D721Med (cell line): ENCODE measurements around the gene NUCKS1.

ENCODE experiments used
- DNase-seq: peaks from one replicate; pipeline ENCODE4 v3.0.0; 2011; ENCODE audit warnings: low spot score; ENCODE audit not compliant: insufficient read length
- FAIRE-seq: peaks from 2 replicates; lab custom pipeline; 2011; peaks lifted over from hg19 to GRCh38; lab: Jason Lieb, UNC
- TF ChIP-seq, protein P1 (sequence below): IDR thresholded peaks from 2 replicates; pipeline ENCODE4 v1.5.1; 2012; ENCODE audit warnings: mild to moderate bottlenecking, control low read depth; ENCODE audit not compliant: insufficient read depth; ENCODE audit errors: missing control alignments

Gene NUCKS1

DNA sequence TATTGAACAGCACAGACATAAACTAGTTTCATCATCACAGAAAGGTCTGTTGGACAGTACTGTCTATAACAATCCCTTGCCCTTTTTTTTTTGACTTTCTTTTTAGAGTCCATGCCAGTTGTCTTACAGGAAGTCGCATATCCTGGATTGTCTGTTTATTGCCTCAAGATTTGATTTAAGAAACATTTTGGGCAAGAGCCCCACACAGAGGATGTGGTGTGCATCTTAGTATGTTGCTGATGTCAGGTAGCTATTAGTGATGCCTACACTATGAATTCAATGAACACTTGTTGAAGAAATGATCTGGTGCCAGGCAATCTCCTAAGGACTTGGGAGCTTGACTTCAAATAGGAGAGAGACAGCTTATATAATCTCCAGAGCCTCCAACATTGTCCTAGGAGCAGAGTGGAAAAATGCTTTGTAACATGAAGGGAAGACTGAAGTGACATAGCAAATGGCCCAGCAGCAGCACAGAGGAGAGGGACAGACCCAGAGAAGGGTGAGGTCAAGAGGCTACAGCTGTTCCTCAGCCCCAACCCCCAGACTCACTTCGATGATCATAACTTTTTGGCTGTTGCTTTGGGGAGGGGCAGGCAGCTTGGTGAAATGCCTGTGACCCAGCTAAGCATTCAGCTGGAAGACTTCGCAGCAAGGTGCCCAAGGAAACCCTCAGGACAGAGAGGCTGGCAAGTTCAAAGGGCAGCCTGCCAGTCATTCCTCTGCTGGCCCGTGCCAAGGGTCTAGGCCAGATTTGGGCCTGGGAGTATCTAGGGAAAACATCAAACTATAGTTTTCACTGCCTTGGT lies 32.8 kb upstream of the NUCKS1 start:
- TF ChIP-seq, protein P1, sequence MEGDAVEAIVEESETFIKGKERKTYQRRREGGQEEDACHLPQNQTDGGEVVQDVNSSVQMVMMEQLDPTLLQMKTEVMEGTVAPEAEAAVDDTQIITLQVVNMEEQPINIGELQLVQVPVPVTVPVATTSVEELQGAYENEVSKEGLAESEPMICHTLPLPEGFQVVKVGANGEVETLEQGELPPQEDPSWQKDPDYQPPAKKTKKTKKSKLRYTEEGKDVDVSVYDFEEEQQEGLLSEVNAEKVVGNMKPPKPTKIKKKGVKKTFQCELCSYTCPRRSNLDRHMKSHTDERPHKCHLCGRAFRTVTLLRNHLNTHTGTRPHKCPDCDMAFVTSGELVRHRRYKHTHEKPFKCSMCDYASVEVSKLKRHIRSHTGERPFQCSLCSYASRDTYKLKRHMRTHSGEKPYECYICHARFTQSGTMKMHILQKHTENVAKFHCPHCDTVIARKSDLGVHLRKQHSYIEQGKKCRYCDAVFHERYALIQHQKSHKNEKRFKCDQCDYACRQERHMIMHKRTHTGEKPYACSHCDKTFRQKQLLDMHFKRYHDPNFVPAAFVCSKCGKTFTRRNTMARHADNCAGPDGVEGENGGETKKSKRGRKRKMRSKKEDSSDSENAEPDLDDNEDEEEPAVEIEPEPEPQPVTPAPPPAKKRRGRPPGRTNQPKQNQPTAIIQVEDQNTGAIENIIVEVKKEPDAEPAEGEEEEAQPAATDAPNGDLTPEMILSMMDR, result no peak
- DNase-seq, result no peak
- FAIRE-seq, result no peak

DNA sequence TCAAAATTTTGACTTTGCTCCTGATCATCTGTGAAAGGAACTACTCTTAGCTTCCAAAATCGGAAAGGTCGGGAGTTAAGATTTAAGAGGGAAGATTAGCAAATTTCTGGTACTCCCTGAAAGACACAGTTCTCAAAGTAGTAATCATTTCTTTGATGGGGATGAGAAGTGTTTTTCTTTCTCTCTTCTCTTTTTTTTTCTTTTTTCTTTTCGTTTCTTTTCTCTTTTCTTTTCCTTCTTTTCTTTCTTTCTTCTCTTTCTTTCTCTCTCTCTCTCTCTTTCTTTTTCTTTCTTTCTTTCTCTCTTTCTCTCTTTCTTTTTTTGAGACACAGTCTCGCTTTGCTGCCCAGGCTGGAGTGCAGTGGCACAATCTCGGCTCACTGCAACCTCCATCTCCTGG lies 30.4 kb upstream of the NUCKS1 start:
- DNase-seq (no peak), FAIRE-seq (no peak)
- TF ChIP-seq, protein P1, result no peak

DNA sequence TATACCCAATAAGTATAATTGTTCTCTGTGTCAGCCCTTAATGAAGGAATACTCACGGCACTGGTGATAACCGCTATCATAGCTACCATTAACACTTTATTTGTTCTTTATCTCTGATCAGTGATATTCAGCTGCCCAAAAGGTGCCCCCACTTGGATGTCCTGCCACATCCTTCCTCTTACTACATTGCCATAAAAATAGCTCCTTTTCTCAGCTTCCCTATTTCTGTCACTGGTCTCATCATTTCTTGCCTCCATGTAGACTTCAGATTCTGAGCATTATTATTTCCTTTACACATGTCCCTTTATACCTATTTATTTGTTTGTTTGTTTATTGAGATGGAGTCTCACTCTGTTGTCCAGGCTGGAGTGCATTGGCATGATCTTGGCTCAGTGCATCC lies 28.0 kb upstream of the NUCKS1 start:
- DNase-seq (no peak), FAIRE-seq (no peak)
- TF ChIP-seq, protein P1, result no peak

DNA sequence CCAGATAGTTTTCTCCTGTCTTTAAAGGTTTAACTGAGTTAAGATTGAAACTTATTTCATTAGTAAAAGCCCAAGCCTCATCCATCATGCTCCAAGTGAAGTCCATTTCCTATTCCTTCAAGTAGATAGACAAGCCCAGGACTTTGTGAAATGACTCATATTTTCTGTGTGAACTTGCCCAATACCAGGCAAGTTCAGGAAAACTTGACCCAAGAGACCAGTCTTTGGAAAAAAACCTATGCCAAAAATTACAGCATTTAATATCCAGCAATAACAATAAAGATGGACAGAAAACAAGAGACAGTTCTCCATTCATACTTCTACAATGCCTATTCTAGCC lies 25.7 kb upstream of the NUCKS1 start:
- DNase-seq (no peak), FAIRE-seq (no peak)

DNA sequence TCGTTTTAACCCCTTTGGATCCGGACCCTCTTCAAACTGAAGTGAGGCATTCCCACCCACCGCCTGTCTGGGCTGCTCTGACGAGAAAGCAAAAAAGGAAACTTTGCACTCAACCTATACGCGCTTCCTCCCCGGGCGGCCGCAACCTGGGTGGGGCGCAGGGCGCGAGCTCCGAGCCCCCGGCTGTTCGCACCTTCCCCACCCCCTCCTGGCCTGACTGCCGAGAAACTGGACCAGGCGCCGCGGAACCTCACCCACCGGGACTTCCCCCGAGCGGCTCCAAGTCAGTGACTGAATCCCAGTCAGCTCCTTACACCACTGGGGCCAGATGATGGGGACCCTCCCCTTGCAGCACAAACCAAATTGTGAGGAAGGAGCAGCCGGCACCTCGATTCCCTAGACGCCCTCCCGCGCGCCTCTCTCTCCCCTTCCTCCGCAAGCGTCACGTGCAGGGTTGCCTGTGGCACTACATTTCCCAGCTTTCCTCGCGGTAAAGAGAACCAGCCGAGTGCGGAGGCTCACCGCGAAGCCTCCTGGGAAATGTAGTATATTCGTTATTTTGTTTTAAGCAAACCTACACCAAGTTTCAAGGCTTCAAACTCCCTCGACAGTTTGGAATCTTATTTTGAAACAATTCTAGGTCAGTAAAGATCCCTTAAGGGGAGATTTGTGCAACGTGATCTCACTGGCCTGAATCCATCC lies 25.2 kb upstream of the NUCKS1 start, which contains the start of gene RAB29:
Gene RAB29 (minus strand): TSS at position 468 of the 702 bp plus-strand sequence. CDS start 526 bp downstream, outside the sequence.
- DNase-seq, result no peak
- no peak for FAIRE-seq
- TF ChIP-seq, protein P1, result no peak

More for the DNA sequence above, 25.7 kb upstream of the NUCKS1 start:
- TF ChIP-seq, protein P1, result no peak

DNA sequence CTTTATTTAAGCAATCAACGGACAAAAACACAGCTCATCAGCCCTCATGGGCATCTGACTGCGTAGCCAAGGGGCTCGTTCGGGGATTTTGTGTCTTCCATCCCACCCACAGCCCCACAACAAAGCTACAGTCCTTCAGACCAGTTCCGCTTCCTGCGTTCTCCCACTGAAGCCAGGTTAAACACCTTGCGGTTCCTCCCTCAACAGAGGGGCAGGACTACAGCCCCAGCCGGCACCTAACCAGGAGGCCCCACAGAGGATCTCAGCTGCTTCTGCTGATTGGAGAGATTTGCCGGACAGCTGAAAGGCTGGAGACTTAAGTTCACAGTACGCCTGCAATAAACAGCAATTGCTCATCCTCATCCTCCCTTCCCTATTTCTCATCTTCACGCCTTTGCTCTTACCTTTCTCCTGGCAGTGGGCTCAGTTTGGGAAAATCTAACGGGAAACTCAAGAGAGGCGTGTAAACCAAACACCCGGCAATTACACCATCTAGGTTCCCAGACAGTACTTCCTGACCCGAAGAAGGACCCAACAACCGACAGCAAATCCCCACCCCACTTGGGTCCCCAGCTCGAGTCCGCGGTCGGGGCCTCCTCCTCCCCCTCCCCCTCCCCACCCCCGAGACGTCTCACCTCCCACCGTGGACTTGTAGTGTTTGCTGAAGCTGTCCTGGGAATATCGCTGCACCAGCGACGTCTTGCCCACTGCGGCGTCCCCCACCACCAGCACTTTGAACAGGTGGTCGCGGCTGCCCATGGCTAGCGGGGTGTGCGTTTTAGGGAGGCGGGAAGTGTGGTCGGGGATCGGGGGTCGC lies 24.4 kb upstream of the NUCKS1 start:
- no peak for FAIRE-seq
- no peak for DNase-seq

More for the DNA sequence above, 24.4 kb upstream of the NUCKS1 start:
- TF ChIP-seq, protein P1, result no peak
